PC-9 (cell line): Measurements from ENCODE around the gene PRKAG1. TPM values are rescaled to one million over a fixed set of nuclear protein-coding genes. Genes with fewer than 3 reads are reported as not detected.

ENCODE experiments used
- BruUV-seq: library from RNA; stranded (reverse); fragments of 400-500 nt; replicated peaks from 2 replicates; lab custom pipeline; 2021; lab: Mats Ljungman, UMichigan
- CTCF ChIA-PET: fragments of 300-600 bp; sonication (Branson Sonifier 250); formaldehyde crosslinking; loops from one replicate; lab custom pipeline; 2022; ENCODE audit warnings: antibody characterized with exemption; lab: Charles Lee
- POLR2A ChIA-PET: fragments of 300-600 bp; sonication (Branson Sonifier 250); formaldehyde crosslinking; loops from one replicate; lab custom pipeline; 2022; ENCODE audit warnings: antibody characterized with exemption; ENCODE audit not compliant: unreplicated experiment; lab: Charles Lee
- DNase-seq, 2 experiments: peaks; one replicate each; pipeline versions ENCODE4 v3.0.0 to v3.0.0-alpha.2; 2015 to 2022; ENCODE audit warnings: mixed read lengths in 1 of 2
- H2AFZ ChIP-seq: fragments of 200-600 bp; sonication (generic); 2 replicates; pipeline ENCODE4 v1.8.1; 2017; ENCODE audit warnings: antibody characterized with exemption
- H3F3A ChIP-seq: fragments of 200-600 bp; sonication (generic); 2 replicates; pipeline ENCODE4 v1.8.1; 2017; ENCODE audit warnings: antibody characterized with exemption, mild to moderate bottlenecking, low read depth; ENCODE audit not compliant: insufficient read depth
- H3K27ac ChIP-seq: fragments of 200-600 bp; sonication (generic); 2 replicates; pipeline ENCODE4 v1.6.1; 2016; ENCODE audit warnings: mixed run types
- H3K27me3 ChIP-seq: fragments of 200-600 bp; sonication (generic); 2 replicates; pipeline ENCODE4 v1.6.1; 2016; ENCODE audit warnings: low read depth, mixed run types; ENCODE audit not compliant: insufficient read depth
- H3K36me3 ChIP-seq: fragments of 200-600 bp; sonication (generic); 2 replicates; pipeline ENCODE4 v1.6.1; 2016; ENCODE audit warnings: low read depth, mixed run types
- H3K4me1 ChIP-seq: fragments of 200-600 bp; sonication (generic); replicated peaks from 2 replicates; pipeline ENCODE4 v1.6.1; 2016; ENCODE audit warnings: mixed run types; ENCODE audit not compliant: insufficient read depth
- H3K4me2 ChIP-seq: fragments of 200-600 bp; sonication (generic); 2 replicates; pipeline ENCODE4 v1.6.1; 2017; ENCODE audit warnings: mixed run types
- H3K4me3 ChIP-seq: fragments of 200-600 bp; sonication (generic); 2 replicates; pipeline ENCODE4 v1.6.1; 2016; ENCODE audit warnings: mixed run types
- H3K79me2 ChIP-seq: fragments of 200-600 bp; sonication (generic); 2 replicates; pipeline ENCODE4 v1.6.1; 2017; ENCODE audit warnings: low read depth, mixed run types
- H3K9me2 ChIP-seq: fragments of 200-600 bp; sonication (generic); 2 replicates; pipeline ENCODE4 v1.8.1; 2017; ENCODE audit warnings: mild to moderate bottlenecking; ENCODE audit not compliant: insufficient read depth
- H3K9me3 ChIP-seq: fragments of 200-600 bp; sonication (generic); 2 replicates; pipeline ENCODE4 v1.8.1; 2016; ENCODE audit warnings: low read depth; ENCODE audit not compliant: insufficient read depth
- H4K20me1 ChIP-seq: fragments of 200-600 bp; sonication (generic); 2 replicates; pipeline ENCODE4 v1.8.1; 2017; ENCODE audit not compliant: insufficient read depth
- CTCF ChIP-seq: fragments of 200-600 bp; sonication (generic); conservative IDR thresholded peaks from 2 replicates; pipeline ENCODE4 v1.6.1; 2017; ENCODE audit warnings: mixed run types, antibody characterized with exemption, mild to moderate bottlenecking, moderate library complexity
- EZH2 ChIP-seq: fragments of 200-600 bp; sonication (generic); IDR thresholded peaks from 2 replicates; pipeline ENCODE4 v1.8.0; 2017; ENCODE audit warnings: antibody characterized with exemption, low read depth
- intact Hi-C: fragments of 100-400 bp; cut with micrococcal nuclease; formaldehyde crosslinking; loops from one replicate; pipeline ENCODE4 v1.10.0; 2022; ENCODE audit not compliant: unreplicated experiment
- total RNA-seq: library from RNA; stranded (reverse); gene quantifications from 2 replicates; pipeline ENCODE4 v1.2.3, GENCODE V29; 2021

PRKAG1 gene
- total RNA-seq, 1 experiment from 2014 or later: 53.6 TPM

DNA sequence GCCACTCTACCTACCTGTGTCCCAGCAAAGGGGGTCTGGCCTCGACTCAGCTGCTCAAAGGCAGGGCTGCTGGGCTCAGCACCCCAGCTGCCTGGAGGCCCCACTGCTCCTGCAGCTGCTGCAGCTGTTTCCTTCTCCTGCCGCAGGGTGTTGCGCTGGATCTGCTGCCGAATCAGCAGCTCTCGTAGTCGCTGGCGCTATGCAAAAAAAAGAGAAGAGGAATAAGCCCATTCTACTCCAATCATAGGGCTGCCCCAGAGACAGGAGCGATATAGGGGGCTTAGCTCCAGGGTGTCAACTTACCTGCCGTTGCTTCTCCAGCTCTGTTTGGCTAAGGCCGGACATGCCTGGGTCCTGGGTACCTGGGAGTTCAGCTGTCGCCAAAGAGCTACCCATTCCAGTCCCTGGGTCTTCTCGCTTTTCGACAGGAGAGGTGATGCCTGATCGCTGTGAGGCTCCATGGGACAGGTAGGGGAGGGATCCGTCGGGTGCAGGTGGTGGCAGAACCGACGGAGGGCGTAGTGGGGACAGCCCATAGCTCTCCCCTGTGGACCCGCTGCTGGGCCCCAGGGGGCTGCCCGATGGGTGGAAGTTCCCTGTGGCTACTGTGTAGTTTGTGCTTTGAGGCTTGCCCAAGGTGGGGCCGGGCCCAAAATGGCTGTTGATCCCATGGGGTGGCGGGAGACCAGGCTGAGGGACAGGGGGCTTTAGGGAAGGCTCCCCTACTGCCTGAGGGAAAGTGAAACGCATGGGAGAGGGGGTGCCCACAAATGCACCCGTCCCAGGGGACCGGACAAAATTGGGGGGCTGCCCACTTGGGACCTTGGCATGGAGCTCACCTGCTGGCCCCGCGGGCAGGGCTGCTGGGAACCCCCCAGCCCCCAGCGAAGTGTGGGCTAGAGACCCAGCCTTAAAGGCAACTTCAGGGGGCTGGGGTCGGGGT, 21.1 kb upstream of the PRKAG1 start:
- Histone ChIP-seq H3K9me2 (no peaks in the 10 kb centered on the region), H3K36me3 (peaks cover 24% of the 10 kb centered on the region), H3K79me2 (no peaks in the 10 kb centered on the region), H3K27ac (no peak overlapping the region), H3K4me3 (no peak overlapping the region), H4K20me1 (peaks cover 11% of the 10 kb centered on the region), H3K9me3 (no peaks in the 10 kb centered on the region), H3K27me3 (no peaks in the 10 kb centered on the region), H3F3A (no peaks in the 10 kb centered on the region), H2AFZ (no peak overlapping the region), H3K4me1 (no peaks in the 10 kb centered on the region), H3K4me2 (no peak overlapping the region)
- CTCF ChIA-PET: no interaction called here
- no peak for TF ChIP-seq CTCF
- TF ChIP-seq EZH2: no peak
- no peak for DNase-seq
- POLR2A ChIA-PET: interaction anchor here (0.6 kb wide), 1 partner anchor 14 kb away, joined by 3 read pairs; no protein-coding TSS in a partner anchor
- intact Hi-C loops: no loop called here
- no TSS peak for BruUV-seq

DNA sequence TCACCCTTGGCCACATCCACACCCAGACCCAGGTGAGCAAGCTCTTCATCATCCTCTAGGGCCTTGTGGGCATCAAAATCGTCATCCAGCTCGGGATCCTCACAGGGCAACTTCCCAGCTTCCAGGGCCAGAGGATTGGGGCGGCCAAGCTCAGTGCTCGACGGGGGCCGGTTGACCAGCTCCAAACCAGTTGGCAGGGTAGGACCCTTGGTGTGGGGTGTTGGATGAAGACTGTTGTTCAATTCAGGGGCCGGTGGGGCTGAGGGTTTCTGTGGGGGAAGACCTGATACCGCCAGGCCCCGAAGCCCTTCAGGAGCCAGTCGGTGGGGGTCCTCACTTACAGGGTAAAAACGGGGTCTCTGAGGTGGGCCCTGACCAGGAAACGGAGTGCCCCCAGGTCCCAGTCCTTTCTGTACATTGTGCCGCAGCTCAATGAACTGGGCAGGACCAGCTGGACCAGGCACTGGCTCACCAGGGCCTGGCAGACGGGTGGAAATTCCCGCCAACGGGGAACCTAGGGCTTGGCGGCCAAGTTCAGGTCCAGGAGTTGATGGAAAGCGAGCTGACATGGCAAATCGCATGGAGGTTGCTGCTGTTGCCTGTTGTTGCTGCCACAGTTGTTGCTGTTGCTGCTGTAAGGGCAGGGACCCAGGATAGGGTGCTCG, 19.8 kb upstream of the PRKAG1 start:
- no peak overlapping the region for H2AFZ ChIP-seq
- no peaks in the 10 kb centered on the region for H3K4me1 ChIP-seq
- H3K79me2 ChIP-seq: no peaks in the 10 kb centered on the region
- peaks cover 11% of the 10 kb centered on the region for H4K20me1 ChIP-seq
- no TSS peak for BruUV-seq
- DNase-seq: peak in 1 of 2 experiments; percentile 21
- no peak overlapping the region for H3K4me3 ChIP-seq
- ChIA-PET CTCF (no interaction called here), POLR2A (no interaction called here)
- peaks cover 21% of the 10 kb centered on the region; the same call in 1 of the 2 replicates for H3K36me3 ChIP-seq
- H3K27me3 ChIP-seq: no peaks in the 10 kb centered on the region
- intact Hi-C loops: no loop called here
- H3K27ac ChIP-seq: no peak overlapping the region
- H3K9me2 ChIP-seq: no peaks in the 10 kb centered on the region
- no peak overlapping the region for H3K4me2 ChIP-seq
- H3F3A ChIP-seq: no peaks in the 10 kb centered on the region
- no peak for TF ChIP-seq EZH2
- TF ChIP-seq CTCF: no peak
- H3K9me3 ChIP-seq: no peaks in the 10 kb centered on the region

GRCh38 chr12:49037947-49038237, 19.3 kb upstream of the PRKAG1 start:
- ChIA-PET POLR2A (no interaction called here), CTCF (interaction anchor here (0.5 kb wide), 1 partner anchor 200 kb away, joined by 8 read pairs; no protein-coding TSS in a partner anchor)
- Histone ChIP-seq H3K4me1 (no peaks in the 10 kb centered on the region), H4K20me1 (peaks cover 11% of the 10 kb centered on the region), H3K36me3 (peaks cover 15% of the 10 kb centered on the region; the same call in 1 of the 2 replicates), H2AFZ (no peak overlapping the region), H3K4me3 (no peak overlapping the region), H3K4me2 (no peak overlapping the region), H3K79me2 (no peaks in the 10 kb centered on the region), H3K27ac (no peak overlapping the region), H3K27me3 (no peaks in the 10 kb centered on the region), H3F3A (no peaks in the 10 kb centered on the region), H3K9me3 (no peaks in the 10 kb centered on the region), H3K9me2 (no peaks in the 10 kb centered on the region)
- intact Hi-C loops: no loop called here
- no peak for DNase-seq
- no peak for TF ChIP-seq CTCF
- TF ChIP-seq EZH2: no peak
- no TSS peak for BruUV-seq
